HUDEP-2 (cell line): ENCODE data around the gene PCK1.

Experiments used
- DNase-seq, 76 experiments: peaks; one replicate each; lab custom pipeline; 2025; ENCODE audit not compliant: unreplicated experiment in 76 of 76; lab: John Stamatoyannopoulos, UW

Gene PCK1

DNA sequence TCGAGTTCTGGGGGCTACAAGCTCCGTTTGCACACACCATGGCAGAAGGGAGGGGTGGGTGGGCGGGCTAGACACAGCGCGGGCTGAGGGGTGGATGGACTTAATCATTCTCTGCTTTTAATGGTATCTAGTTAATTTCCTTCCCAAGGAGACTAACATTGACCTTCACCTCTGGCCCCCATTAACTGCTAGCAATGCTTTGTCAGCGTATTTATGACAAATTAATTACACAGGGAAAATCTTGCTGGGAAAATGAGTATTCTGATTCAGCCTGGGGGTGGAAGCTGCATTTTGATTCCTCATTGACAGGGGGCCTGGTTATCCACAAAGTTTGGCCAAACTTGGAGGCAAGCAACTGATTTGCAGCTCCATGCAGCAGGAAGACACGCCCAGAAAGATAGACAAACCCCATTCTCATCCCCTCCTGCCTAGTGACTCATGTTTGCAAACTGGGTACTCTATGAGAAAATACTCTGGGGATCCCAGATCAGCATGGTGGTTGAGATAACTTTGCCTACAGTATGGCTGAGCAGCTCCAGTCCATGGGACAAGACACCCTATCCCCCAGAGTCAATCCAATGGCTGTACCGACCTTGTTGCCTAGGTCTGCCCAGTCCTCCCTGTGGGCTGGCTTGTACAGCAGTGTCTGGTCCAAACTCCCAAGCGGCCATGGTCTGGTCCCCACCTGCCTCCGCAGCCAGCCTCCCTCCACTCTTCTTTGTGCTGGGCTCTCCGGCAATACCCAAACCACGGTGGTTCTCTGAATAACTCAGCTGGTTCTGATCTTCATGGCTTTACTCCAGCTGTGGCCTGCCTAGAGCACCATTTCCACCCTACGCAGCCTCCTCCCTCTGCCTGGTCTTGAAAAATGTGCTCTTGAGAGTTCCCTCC lies 39.7 kb downstream of the PCK1 start:
- no peak for DNase-seq

DNA sequence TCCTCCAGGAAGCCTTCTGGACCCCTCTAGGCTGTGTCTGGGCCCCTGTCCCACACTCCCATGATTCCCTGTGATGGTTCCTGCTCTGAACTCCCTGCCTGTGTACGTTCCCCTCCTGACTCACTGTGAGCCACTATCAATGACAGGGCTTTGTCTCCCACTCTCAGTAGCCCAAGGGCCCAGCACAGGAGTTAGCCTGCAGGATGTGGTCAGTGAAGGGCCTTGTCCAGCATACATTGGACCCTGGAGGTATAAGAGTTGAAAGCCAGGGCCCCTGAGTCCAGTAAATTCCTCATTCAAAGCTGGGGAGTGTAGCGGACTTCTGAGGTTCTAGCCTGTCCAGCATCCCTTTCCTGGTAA lies 40.3 kb downstream of the PCK1 start:
- no peak for DNase-seq

DNA sequence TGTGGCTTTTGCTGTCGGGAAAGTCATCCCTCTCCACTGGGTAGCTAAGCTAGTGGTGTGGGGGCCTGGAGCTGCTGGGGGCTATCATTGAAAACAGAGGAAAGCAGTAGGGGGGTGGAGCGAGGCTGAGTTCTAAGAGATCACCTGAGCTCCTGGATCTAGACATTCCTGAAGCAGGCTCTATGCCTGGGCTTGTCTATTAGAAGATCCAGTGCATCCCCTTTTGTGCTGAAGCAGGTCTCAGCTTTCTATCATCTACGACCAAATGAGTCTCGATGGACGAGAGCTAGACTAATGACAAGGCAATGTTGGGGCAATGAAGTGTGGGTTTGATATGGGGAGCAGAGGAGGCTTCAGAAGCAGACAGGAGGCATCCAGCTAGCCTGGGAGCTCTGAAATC lies 40.8 kb downstream of the PCK1 start:
- no peak for DNase-seq

DNA sequence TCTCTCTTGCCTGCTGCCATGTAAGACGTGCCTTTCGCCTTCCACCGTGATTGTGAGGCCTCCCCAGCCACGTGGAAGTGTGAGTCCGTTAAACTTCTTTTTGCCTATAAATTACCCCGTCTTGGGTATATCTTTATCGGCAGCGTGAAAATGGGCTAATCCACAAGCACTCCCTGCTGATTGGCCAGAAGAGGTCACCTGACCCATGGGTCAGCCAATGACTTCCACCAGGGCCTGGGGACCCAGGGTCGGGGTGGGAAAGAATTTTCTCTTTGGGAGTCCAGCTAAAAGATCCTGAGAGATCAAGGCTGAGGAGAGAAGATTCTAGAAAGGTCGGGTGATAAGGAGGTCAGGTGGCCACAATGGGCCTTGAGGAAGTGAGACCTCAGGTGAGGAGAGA lies 42.2 kb downstream of the PCK1 start:
- DNase-seq, result no peak

DNA sequence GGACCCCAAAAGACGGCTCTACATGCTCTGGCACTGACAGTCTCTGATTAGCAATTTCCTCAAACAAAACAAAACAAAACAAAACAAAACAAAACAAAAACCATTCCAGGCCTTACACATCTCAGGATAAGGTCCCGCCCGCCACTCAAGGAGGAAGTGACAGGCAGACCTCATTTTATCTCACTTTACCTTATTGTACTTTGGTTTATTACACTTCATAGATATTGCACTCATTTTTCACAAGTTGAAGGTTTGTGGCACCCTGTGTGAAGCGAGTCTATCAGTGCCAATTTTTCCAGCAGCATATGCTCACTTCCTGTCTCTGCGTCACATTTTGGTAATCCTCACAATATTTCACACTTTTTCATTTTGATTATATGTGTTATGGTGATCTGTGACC lies 44.1 kb downstream of the PCK1 start:
- DNase-seq, result no peak

DNA sequence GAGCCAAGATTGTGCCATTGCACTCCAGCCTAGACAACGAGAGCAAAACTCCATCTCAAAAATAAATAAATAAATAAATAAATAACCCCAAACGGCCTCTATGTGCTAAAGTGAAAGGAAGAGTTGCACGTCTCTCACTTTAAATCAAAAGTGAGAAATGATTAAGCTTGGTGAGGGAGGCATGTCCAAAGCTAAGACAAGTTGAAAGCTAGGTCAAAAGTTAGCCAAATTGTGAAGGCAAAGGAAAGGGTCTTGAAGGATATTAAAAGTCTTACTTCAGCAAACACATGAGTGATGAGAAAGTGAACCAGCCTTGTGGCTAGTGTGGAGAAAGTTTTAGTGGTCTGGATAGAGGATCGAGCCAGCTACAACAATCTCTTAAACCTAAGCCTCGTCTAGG lies 45.0 kb downstream of the PCK1 start:
- DNase-seq, result no peak

DNA sequence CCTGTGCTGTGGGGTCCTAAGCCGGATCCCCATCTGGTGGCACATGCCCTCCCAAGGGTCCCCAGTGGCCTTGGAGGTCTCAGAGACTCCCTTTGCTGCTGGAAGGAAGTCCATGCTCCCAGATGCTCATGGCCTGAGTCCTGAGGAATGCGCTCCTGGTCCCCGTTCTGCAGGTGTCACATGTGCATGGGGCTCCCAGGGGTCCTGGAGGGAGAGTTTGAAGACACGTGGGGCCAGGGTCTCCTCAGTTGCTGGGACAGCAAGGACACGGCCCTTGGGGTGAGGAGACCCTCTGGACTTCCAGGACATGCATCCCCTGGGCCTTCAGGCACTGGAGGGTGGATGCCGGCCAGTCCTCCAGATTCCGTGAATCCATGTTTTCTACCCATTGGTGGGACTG lies 47.6 kb downstream of the PCK1 start:
- no peak for DNase-seq

DNA sequence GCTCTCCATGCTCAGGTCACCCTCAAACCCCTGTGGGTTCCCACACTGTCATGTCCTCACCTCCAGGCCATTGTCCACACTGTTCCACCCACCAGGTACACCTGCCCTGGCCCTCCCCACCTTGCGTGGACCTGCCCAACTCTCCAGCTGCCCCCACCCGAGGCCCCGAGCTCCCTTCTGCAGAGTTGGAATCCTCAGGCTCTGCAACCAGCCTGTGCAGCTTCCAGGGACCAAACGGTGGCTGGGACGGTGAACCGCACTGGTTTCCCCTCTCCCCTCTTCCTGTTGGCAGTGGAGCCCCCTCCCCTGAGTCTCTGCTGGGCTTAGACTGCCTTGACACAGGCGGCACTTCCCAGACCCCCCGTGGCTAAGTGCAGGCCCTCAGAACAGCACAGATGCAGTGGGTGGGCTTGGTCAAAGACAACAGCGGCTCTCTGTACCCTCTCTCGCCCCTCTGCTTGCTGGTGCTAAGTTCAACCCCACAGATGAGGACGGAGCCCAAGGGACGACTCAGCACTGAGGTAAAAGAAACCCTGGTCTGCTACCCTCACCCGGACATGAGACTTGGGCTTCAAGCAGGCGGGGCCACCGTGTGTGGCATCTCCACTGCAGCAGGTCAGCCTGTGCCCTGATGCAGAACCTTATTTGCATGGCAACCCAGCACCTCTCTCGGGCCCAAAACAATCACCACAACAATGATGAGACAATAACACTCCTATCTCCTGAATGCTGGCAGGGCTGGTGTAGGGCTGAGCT lies 48.4 kb downstream of the PCK1 start:
- DNase-seq, result no peak

DNA sequence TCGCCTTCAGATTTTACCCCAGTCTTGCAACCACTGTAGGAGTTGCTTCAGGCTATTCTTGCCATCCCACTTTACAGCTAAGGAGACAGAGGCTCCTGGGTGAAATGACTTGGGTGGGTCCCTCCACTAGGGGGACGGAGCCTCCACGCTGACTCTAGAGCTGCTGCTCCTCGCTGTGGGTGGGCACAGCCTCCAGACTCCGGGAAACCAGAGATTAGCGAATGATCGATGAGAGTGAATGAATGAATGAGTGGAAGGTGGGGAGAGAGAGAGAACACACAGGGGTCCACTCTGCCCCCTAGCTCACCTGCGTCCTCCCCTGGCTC lies 48.9 kb downstream of the PCK1 start:
- DNase-seq, result no peak

DNA sequence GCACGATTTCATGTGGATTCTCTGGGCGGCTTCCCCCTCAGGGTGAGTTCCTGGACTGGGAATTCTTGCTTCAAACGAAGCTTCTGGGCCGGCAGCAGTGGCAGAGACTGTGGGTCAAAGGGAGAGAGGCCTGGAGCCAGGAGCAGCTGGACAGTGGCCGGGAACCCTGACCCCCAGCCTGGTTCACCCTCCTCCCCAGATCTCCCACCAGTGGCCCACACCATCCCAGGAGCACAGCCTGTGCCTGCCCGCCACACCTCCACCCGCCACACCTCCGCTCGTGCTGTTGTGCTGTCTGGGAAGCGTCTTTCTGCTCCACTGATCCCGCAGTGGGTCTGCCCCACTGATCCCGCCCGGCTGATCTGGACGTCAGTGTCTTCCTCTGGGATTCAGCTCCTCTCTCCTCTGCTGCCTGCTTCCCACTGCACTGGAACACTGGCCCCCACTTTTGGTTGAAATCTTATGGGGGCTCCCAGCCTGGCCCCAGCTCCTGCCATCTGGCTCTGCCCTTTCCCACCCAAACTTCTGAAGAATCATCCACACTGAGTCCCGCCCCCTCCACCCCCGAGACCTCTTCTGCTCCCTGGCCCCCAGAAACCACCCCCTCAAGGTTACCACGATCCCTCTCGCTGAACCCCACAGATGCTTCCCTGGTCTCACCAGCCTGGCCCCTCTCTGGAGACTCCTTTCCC lies 49.5 kb downstream of the PCK1 start:
- DNase-seq, result no peak

DNA sequence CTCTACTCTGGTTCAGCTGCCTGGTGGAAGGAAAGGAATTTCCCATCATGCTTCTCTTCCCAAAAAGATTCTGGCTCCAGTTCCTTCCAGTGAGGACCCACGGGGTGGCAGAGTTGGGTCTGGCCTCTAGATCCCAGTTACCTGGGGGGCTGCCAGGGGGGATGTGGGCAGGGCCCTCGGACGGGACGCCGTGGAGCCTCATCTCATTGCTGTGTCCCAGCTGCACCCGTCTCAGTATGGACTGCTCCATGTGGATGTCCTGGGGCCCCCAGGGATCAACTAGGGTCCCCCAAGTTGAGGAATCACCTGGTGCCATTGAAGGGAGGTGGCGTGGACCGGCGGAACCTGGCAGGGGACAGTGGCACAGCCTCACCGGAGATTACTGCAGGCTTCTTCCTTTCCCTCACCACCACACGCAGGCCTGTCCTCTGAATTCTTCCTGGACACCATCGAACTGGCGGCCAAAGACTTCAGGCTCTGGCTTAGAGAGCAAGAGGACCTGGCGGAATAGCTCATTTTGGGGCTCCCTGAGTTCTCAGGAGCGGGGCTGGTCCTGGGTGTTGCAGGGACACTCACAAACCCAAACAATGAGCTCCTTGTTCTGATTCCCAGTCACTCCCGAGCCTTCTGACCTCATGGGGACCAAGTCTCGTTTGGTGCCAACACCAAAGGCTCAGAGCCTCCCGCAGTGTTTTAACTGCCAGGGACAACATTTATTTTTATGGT lies 50.8 kb downstream of the PCK1 start:
- no peak for DNase-seq

DNA sequence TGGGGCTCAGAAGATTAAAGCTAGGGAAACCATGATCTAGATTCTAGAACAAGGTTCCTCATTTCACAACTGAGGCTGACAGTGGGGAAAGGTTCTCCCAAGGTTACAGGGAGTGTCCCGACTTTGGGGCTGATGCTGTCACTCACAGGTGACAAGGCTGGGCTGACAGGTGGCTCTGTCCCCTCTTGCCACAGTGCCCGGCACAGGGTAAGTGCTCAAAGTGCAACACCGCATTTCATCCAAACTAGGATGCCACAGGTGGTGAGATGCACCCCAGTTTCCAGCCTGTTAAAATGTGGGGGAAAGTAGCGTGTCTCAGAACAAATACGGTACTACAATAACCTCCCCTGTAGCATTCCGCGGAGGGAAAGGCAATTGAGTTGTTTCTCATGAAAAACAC lies 51.5 kb downstream of the PCK1 start:
- DNase-seq, result no peak

DNA sequence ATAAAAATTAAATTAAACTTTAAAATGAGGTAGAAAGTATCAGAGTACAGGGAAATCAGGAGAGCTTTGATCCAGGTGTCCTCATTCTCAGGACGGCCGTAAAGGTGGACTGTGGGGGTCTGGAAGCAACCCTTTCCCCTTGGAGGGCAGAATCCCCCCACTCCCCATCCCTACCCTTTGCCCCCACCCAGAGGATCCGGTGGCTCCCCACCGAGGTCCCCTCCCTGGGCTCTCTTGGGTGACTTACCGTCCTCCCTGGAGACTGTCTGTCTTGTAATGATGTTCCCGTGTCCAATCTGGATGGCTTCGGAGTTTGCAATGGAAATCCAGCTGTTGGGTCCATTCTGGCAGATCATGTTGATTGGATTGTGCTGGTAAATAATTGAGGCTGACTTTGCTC lies 52.0 kb downstream of the PCK1 start:
- no peak for DNase-seq

DNA sequence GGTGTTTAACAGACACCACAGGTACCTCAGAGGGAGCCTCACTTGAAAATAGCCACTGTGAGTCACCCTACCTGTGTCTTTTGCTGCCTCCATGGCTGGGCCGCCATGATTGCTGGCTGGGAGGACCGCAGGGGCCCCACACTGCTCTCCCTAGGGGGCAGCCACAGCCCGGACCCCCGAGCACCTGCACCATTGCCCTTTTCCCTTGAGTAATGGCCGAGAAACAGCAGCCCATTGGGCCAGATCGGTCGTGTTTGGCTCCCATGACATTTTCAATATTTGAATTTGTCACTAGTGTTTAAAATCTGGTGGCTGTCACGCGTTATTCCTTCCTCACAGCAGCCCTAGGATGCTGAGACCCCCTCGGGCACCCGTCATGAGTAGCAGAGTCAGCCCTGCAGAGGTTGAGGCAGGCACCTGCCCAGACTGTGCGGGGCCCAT lies 52.6 kb downstream of the PCK1 start:
- no peak for DNase-seq

DNA sequence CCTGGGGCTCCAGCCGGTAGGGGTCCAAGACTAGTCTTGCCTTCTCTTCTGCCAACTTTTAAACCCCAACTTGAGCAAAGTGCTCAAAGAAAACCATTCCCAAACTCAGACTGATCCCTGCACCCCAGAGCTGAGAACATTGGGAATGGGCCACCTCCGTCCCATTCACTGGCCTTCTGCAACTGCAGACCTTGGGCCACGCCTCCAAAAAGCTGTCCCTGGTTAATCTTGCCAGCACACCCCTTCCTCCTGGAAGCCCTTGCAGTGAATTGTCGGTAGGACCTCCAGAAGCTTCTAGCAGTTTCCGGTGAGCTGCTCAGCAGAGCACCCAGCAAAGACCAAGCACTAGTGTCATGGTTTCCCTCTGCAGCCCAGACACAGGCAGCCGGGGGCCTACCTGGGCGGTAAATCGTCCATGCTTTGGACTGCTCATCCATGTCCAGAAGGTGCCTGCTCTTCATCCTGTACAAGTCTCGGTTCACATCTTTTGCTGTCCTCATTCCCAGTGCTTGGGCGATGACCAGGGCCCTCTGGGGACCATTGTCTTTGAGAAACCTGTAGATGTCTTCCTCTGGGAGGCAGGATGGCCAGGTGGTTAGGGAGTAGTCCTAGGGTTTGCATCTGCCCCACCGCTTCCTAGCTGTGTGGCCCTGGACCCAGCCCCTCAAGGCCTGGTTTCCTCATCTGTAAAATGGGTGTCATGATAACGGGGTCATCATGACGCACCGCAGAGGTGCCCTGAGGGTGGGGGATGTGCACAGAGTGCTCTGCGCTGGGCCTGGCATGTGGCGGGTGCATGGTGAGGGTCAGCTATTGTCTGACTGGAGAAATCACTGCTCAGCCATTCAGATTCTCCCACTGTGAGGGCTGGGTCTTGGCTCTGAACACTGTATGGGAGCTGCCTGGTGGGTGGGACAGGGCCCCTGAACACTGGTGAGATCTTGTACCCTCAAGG lies 53.9 kb downstream of the PCK1 start:
- DNase-seq, result no peak

DNA sequence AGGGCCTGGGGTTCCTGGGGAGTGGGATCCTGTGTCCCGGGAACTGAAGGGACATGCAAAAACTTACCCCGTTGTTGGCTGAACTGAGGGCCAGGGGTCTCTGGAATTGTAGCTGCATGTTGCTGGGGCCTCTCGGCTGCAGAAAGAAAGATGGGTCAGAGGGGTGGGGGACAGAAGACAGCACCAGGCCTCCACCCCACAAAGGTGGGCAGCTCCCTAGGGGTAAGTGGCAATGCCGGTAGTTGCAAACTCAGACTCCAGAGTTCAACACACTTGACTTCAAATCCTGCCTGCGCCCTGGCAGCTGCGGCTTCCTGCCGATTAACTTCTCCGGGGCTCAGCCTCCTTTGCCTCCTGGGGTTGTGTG lies 54.5 kb downstream of the PCK1 start:
- DNase-seq, result no peak

DNA sequence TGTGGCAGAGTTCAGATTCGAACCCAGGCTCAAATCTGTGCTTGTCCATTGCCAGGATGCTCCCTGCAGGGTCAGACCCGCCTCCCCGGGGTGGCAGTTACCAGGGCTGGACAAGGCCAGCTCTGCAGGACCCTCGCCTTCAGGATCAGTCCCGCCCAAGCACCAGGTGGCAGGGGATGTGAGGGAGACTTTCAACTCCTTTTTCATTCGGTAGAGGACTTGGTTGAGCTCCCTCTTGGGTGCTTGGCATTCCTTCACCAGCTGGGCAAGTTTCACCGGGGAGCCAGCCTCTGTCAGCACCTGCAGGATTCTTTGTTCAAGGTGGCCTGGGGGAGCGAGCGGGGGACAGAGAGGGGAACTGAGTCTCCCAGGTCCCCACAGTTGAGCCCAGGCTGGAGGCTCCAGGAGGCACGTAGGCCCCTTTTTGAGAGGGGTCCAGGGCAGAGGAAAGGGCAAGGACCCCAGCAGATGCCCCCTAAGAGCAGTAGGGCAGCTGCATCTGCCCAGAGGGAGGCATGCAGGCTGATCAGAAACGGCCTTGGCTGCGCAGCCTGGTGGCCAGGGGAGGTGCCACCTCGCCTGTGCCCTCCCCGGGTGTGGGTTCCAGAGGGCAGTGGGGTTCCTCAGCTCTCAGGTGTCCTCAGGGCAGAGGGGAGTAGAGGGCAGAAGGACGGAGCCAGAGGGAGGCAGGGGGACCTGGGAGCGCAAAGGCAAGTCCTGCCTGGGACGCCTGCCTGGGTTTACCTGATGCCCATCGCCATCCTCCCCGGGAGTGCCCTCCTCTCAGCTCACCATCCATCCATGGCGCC lies 55.4 kb downstream of the PCK1 start:
- DNase-seq, result no peak

DNA sequence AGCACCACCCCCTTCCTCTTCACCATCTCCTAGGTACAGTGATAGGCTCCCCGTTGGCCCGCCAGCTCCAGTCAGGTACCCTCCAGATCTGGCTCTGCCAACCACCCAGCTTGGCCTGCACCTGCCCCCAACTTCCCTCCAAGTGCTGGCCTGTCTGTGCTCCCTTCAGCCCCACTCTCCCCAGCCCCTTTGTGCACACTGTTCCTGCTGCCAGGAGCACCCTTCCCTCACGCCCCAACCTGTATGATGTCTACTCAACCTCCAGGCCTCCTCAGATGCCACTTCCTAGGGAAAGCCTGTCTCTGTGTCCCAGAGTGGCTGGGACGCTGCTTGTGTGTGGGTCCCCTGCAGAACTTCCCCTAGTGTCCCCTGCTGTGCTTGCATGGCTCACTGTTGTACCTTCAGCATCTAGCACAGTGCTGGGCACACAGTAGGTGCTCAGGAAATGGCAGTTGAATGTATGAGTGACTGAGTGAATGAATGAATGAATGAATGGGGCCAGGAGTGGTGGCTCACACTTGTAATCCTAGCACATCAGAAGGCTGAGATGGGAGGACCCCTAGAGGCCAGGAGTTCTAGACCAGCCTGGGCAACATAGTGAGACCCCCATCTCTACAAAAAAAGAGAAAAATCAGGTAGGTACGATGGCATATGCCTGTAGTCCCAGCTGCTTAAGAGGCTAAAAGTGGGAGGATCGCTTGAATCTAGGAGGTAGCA lies 56.3 kb downstream of the PCK1 start:
- no peak for DNase-seq
